HepG2 (cell line): Measurements from ENCODE around the gene FOXA1. TPM values are rescaled to one million over a fixed set of nuclear protein-coding genes. Genes with fewer than 3 reads are reported as not detected.

ENCODE experiments used
- AKAP8 ChIP-seq: sonication (generic); formaldehyde crosslinking; IDR thresholded peaks from 2 replicates; pipeline ENCODE4 v1.5.1; 2020; ENCODE audit warnings: mild to moderate bottlenecking, missing genetic modification reagents
- ARHGAP35 ChIP-seq: sonication (generic); formaldehyde crosslinking; IDR thresholded peaks from 2 replicates; pipeline ENCODE4 v1.9.0; 2022; ENCODE audit warnings: mild to moderate bottlenecking, inconsistent platforms, moderate library complexity, missing genetic modification reagents, borderline replicate concordance
- ETV6 ChIP-seq: sonication (generic); formaldehyde crosslinking; conservative IDR thresholded peaks from 2 replicates; pipeline ENCODE4 v1.4.0; 2020; ENCODE audit warnings: missing genetic modification reagents
- HMG20B ChIP-seq: conservative IDR thresholded peaks from 2 replicates; pipeline ENCODE4 v1.6.1; 2016; ENCODE audit warnings: missing genetic modification reagents, missing compliant biosample characterization
- MTA1 ChIP-seq: sonication (generic); formaldehyde crosslinking; IDR thresholded peaks from 2 replicates; pipeline ENCODE4 v1.4.0; 2020; ENCODE audit warnings: missing genetic modification reagents, mild to moderate bottlenecking, borderline replicate concordance
- MYNN ChIP-seq: sonication (generic); formaldehyde crosslinking; IDR thresholded peaks from 2 replicates; pipeline ENCODE4 v1.4.0; 2020; ENCODE audit warnings: mild to moderate bottlenecking, low read depth, missing genetic modification reagents
- MZF1 ChIP-seq: sonication (generic); formaldehyde crosslinking; IDR thresholded peaks from 2 replicates; pipeline ENCODE4 v1.8.1; 2023; ENCODE audit warnings: mild to moderate bottlenecking, missing genetic modification reagents, borderline replicate concordance
- ZFP1 ChIP-seq: IDR thresholded peaks from 2 replicates; pipeline ENCODE4 v1.6.1; 2016
- ZNF207 ChIP-seq: fragments of 450-650 bp; IDR thresholded peaks from 2 replicates; pipeline ENCODE4 v1.6.1; 2016; ENCODE audit warnings: antibody characterized with exemption, borderline replicate concordance
- ZNF746 ChIP-seq: sonication (generic); formaldehyde crosslinking; IDR thresholded peaks from 2 replicates; pipeline ENCODE4 v1.8.0; 2022; ENCODE audit warnings: mild to moderate bottlenecking, missing genetic modification reagents
- ZNF841 ChIP-seq: sonication (generic); formaldehyde crosslinking; IDR thresholded peaks from 2 replicates; pipeline ENCODE4 v1.8.1; 2023; ENCODE audit warnings: missing genetic modification reagents, borderline replicate concordance
- polyA plus RNA-seq, 8 experiments: library from polyadenylated mRNA; depleted of rRNA in 3 of 8; stranded (reverse) in 7 of 8; unstranded in 1 of 8; fragments of >200 nt; fragmentation: Illumina TruSeq in 4 of 8; extraction: Trizol in 4 of 8; gene quantifications; 2 replicates each; pipeline versions ENCODE4 v1.2.1 to v1.2.3, GENCODE V29; 2011 to 2016; ENCODE audit warnings: low read depth in 4 of 8, missing spikeins in 1 of 8, mixed read lengths in 1 of 8; ENCODE audit not compliant: insufficient read depth in 1 of 8
- total RNA-seq, 5 experiments: library from RNA; depleted of rRNA; stranded (reverse); fragments of >200 nt; fragmentation: Illumina TruSeq; extraction: Trizol; gene quantifications; 2 replicates each; pipeline ENCODE4 v1.2.3, GENCODE V29; 2016; ENCODE audit warnings: low read depth in 1 of 5
- TF ChIP-seq, protein P1 (sequence below), 2 experiments: fragments of 450-650 bp in 1 of 2; sonication (generic) in 1 of 2; formaldehyde crosslinking in 1 of 2; IDR thresholded peaks; 2 replicates each; pipeline versions ENCODE4 v1.6.1 to v1.8.0; 2016 to 2022; ENCODE audit warnings: antibody characterized with exemption in 1 of 2, mild to moderate bottlenecking in 1 of 2, missing genetic modification reagents in 1 of 2
- TF ChIP-seq, protein P2 (sequence below): sonication (generic); formaldehyde crosslinking; IDR thresholded peaks from 2 replicates; pipeline ENCODE4 v1.5.1; 2020; ENCODE audit warnings: missing genetic modification reagents, mild to moderate bottlenecking, borderline replicate concordance
- TF ChIP-seq, protein P3 (sequence below): IDR thresholded peaks from 2 replicates; pipeline ENCODE4 v1.6.1; 2016; ENCODE audit warnings: missing biosample characterization, missing genetic modification reagents, low read depth
- TF ChIP-seq, protein P4 (sequence below): sonication (generic); formaldehyde crosslinking; IDR thresholded peaks from 2 replicates; pipeline ENCODE4 v1.8.0; 2022; ENCODE audit warnings: mild to moderate bottlenecking, missing genetic modification reagents; ENCODE audit not compliant: insufficient replicate concordance

The FOXA1 gene
- total and polyA plus RNA-seq, 2 of the 13 experiments (the other 11 are each of a cell fraction or from before 2014, with no cell fraction given): 43.4 to 58.6 TPM

DNA sequence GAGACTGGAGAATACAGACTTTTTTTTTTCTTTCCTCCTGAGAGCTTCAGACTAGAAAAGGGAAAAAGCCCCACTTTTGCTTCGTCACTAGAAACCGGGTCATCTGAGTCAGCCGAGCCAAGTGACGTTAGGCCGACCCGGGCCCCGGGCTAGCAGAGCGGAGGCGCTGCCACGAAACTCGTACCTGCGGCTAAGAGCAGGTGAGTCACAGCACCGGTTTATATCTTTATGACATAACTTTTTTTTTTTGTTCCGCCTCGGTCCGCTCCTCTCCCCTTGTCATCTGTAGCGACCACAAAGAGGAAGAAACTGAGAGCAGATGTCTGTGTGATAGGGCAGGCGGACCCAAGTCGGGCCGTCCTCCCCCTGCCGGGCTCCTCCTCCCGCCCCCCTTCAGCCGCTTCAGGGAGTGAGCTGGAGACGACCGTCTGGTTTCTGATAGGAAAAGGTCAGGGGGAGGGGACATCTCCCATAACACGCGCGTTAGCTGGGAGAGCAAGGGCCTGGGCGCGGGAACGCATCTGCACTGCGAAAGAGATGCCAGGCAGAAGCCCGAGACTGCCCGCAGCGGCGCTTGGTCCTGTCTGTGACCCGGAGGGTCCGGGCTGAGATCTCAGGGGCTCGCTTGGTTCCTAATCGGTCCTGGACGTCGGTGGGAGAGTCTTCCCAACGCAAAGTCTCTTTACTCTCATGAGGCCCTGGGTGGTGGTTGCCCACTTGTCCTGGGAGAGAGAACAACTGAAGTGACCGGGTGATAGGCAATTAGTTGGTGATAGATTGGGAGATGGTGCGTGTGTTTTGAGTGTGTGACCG lies 966 bp upstream of the FOXA1 start (continued):
- no peak for TF ChIP-seq ZNF207
- TF ChIP-seq MYNN (CRISPR knock-in tag): peak; percentile 93
- TF ChIP-seq, protein P1, sequence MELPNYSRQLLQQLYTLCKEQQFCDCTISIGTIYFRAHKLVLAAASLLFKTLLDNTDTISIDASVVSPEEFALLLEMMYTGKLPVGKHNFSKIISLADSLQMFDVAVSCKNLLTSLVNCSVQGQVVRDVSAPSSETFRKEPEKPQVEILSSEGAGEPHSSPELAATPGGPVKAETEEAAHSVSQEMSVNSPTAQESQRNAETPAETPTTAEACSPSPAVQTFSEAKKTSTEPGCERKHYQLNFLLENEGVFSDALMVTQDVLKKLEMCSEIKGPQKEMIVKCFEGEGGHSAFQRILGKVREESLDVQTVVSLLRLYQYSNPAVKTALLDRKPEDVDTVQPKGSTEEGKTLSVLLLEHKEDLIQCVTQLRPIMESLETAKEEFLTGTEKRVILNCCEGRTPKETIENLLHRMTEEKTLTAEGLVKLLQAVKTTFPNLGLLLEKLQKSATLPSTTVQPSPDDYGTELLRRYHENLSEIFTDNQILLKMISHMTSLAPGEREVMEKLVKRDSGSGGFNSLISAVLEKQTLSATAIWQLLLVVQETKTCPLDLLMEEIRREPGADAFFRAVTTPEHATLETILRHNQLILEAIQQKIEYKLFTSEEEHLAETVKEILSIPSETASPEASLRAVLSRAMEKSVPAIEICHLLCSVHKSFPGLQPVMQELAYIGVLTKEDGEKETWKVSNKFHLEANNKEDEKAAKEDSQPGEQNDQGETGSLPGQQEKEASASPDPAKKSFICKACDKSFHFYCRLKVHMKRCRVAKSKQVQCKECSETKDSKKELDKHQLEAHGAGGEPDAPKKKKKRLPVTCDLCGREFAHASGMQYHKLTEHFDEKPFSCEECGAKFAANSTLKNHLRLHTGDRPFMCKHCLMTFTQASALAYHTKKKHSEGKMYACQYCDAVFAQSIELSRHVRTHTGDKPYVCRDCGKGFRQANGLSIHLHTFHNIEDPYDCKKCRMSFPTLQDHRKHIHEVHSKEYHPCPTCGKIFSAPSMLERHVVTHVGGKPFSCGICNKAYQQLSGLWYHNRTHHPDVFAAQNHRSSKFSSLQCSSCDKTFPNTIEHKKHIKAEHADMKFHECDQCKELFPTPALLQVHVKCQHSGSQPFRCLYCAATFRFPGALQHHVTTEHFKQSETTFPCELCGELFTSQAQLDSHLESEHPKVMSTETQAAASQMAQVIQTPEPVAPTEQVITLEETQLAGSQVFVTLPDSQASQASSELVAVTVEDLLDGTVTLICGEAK (IDR thresholded peaks at IDR 0.05): no peak
- TF ChIP-seq, protein P1 (CRISPR knock-in tag; IDR thresholded peaks at IDR 0.05): peak; percentile 95
- TF ChIP-seq MZF1 (CRISPR knock-in tag): no peak
- TF ChIP-seq ZNF746 (CRISPR knock-in tag): peak; percentile 97
- TF ChIP-seq HMG20B: no peak; the same call in 1 of the 2 replicates
- peak; percentile 98 for TF ChIP-seq MTA1 (CRISPR knock-in tag)
- no peak for TF ChIP-seq ZNF841 (CRISPR knock-in tag)
- TF ChIP-seq ZFP1 (CRISPR knock-in tag): peak; percentile 48; the same call in 1 of the 2 replicates
- TF ChIP-seq ETV6 (CRISPR knock-in tag): peak; percentile 87
- no peak for TF ChIP-seq AKAP8 (CRISPR knock-in tag)
- TF ChIP-seq, protein P2, sequence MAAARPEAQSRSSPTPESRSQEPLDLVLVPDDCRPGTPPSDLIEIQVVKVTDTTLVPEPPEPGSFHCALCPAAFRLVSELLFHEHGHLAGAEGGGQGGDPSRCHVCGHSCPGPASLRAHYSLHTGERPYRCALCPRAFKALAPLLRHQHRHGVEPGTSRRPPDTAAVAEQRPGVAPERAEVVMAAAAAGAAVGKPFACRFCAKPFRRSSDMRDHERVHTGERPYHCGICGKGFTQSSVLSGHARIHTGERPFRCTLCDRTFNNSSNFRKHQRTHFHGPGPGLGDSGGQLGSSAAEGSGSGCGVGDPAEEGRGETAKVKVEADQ (CRISPR knock-in tag): peak; percentile 97
- TF ChIP-seq, protein P3, sequence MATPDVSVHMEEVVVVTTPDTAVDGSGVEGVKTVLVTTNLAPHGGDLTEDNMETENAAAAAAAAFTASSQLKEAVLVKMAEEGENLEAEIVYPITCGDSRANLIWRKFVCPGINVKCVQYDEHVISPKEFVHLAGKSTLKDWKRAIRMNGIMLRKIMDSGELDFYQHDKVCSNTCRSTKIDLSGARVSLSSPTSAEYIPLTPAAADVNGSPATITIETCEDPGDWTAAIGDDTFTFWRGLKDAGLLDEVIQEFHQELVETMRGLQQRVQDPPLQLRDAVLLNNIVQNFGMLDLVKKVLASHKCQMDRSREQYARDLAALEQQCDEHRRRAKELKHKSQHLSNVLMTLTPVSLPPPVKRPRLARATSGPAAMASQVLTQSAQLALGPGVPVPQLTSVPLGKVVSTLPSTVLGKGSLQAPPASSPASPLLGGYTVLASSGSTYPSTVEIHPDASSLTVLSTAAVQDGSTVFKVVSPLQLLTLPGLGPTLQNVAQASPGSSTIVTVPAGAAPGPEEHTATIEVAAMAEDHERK: peak; percentile 39; the same call in 1 of the 2 replicates
- TF ChIP-seq, protein P4, sequence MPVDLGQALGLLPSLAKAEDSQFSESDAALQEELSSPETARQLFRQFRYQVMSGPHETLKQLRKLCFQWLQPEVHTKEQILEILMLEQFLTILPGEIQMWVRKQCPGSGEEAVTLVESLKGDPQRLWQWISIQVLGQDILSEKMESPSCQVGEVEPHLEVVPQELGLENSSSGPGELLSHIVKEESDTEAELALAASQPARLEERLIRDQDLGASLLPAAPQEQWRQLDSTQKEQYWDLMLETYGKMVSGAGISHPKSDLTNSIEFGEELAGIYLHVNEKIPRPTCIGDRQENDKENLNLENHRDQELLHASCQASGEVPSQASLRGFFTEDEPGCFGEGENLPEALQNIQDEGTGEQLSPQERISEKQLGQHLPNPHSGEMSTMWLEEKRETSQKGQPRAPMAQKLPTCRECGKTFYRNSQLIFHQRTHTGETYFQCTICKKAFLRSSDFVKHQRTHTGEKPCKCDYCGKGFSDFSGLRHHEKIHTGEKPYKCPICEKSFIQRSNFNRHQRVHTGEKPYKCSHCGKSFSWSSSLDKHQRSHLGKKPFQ (CRISPR knock-in tag): peak; percentile 96
- peak; percentile 98 for TF ChIP-seq ARHGAP35 (CRISPR knock-in tag)
